Chondrocyte (in vitro differentiated cells): Measurements from ENCODE around the gene USP2. TPM values are rescaled to one million over a fixed set of nuclear protein-coding genes. Genes with fewer than 3 reads are reported as not detected.

Experiments used
- DNase-seq: peaks from one replicate; pipeline ENCODE4 v3.0.0; 2021; ENCODE audit warnings: mixed read lengths, low spot score
- H3K27ac Mint-ChIP-seq: one replicate; pipeline ENCODE4 v1.8.0; 2021; ENCODE audit warnings: mild to moderate bottlenecking, moderate library complexity, mixed read lengths; ENCODE audit not compliant: unreplicated experiment
- H3K27me3 Mint-ChIP-seq: 2 replicates; pipeline ENCODE4 v1.8.0; 2021; ENCODE audit warnings: low read depth, mixed read lengths
- H3K36me3 Mint-ChIP-seq: 2 replicates; pipeline ENCODE4 v1.8.0; 2021; ENCODE audit warnings: low read depth, mixed read lengths
- H3K4me1 Mint-ChIP-seq: 2 replicates; pipeline ENCODE4 v1.8.0; 2021; ENCODE audit warnings: low read depth, mild to moderate bottlenecking, mixed read lengths
- H3K4me3 Mint-ChIP-seq: one replicate; pipeline ENCODE4 v1.8.0; 2021; ENCODE audit warnings: mild to moderate bottlenecking, moderate library complexity, mixed read lengths; ENCODE audit not compliant: unreplicated experiment
- H3K9me3 Mint-ChIP-seq: 2 replicates; pipeline ENCODE4 v1.8.0; 2021; ENCODE audit warnings: low read depth, mixed read lengths
- CTCF ChIP-seq: fragments of 200-600 bp; sonication (generic); IDR thresholded peaks from 2 replicates; pipeline ENCODE4 v1.5.0; 2021; ENCODE audit warnings: antibody characterized with exemption, mild to moderate bottlenecking, moderate library complexity
- total RNA-seq: library from RNA; stranded (reverse); gene quantifications from 3 replicates; pipeline ENCODE4 v1.2.1, GENCODE V29; 2021

The USP2 gene
- total RNA-seq, 1 donor from 2014 or later = 4.1 TPM

DNA sequence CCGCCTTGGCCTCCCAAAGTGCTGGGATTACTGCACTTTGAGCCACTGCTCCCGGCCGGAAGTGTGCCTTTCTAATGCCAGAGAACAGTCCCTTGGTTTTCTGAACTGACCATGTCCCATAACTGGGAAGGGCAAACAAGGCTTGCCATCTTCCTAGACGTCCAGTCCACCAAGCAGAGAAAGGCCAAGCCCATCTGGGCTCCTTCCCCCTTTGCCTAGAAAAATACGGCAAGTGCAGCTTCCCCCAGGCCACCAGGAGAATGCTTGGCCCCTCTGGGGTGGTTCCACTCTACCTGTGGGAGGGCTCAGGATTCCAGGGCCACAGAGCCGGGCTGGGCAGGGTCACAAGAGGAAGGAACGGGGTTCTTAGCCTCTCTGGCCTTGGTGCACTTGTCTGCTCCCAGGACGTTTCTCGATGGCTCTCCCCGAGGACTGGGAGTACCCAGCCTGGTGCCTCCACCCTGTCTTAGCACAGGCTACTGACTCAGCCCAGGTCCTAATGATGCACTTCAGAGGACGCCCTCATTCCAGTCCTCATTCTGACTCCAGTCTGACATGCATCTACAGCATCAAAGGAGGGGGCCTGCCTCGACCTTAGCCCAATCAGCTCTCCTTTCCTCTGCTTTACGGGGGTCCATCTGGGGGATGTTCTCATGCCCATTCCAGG, 1.2 kb downstream of the USP2 start:
- no peak for DNase-seq
- no peak overlapping the region for H3K4me3 Mint-ChIP-seq
- peaks cover 11% of the 10 kb centered on the region for H3K4me1 Mint-ChIP-seq
- H3K27me3 Mint-ChIP-seq = peaks cover 2% of the 10 kb centered on the region
- H3K9me3 Mint-ChIP-seq = no peaks in the 10 kb centered on the region
- no peak for TF ChIP-seq CTCF
- no peak overlapping the region for H3K27ac Mint-ChIP-seq
- H3K36me3 Mint-ChIP-seq = no peaks in the 10 kb centered on the region

GRCh38 chr11:119378851-119379465, 2.5 kb downstream of the USP2 start:
- Mint-ChIP-seq H3K27me3 (peaks cover 2% of the 10 kb centered on the region), H3K9me3 (no peaks in the 10 kb centered on the region), H3K4me1 (peaks cover 11% of the 10 kb centered on the region), H3K36me3 (no peaks in the 10 kb centered on the region), H3K27ac (no peak overlapping the region), H3K4me3 (no peak overlapping the region)
- TF ChIP-seq CTCF = no peak
- DNase-seq = no peak

DNA sequence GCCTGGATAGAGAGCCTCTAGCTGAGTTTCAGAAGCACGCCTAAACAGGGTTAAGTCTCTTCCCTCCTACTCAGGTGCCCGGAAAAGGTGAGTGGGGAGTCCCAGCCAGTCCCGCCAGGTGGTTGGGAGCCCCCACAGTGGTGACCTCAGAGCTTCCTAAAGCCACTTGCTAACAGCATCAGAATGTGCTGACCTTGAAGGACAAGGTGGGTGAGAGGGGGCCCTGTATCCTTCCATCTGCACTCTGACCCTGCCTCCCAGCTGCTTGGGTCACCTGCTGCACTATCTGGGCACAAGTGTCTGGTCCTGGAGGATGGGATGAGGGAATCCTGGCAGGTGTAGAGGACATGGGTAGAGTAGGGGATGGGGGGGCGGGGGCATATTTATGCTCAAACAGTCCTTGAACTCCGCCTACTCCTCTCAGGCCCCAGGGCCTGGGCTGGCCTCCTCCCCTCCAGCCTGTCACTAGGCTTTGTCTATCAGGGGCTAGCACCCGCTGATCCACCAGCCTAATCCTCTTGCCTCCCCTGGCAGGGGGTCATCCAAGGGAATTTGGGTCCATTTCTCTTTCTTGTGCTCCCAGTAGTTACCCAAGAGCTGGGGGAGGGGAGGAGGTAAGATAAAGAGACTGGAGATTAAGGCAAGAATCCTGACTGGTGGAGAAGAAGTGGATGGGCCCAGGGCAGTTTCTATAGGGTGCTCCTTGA, 3.4 kb downstream of the USP2 start:
- no peak overlapping the region for H3K27ac Mint-ChIP-seq
- H3K4me1 Mint-ChIP-seq = peaks cover 11% of the 10 kb centered on the region

GRCh38 chr11:119377112-119377901, 4.2 kb downstream of the USP2 start:
- Mint-ChIP-seq H3K27ac (no peak overlapping the region), H3K27me3 (peaks cover 2% of the 10 kb centered on the region), H3K4me3 (no peak overlapping the region), H3K36me3 (no peaks in the 10 kb centered on the region), H3K9me3 (no peaks in the 10 kb centered on the region), H3K4me1 (peaks cover 11% of the 10 kb centered on the region)
- DNase-seq = no peak
- no peak for TF ChIP-seq CTCF

More for the DNA sequence above, 3.4 kb downstream of the USP2 start:
- TF ChIP-seq CTCF = no peak
- Mint-ChIP-seq H3K9me3 (no peaks in the 10 kb centered on the region), H3K27me3 (peaks cover 2% of the 10 kb centered on the region), H3K36me3 (no peaks in the 10 kb centered on the region), H3K4me3 (no peak overlapping the region)
- no peak for DNase-seq
